Liver (tissue), 9 donors: Measurements from ENCODE around the gene MFN1. TPM values are rescaled to one million over a fixed set of nuclear protein-coding genes. Genes with fewer than 3 reads are reported as not detected.

ENCODE experiments used
- DNase-seq: peaks from one replicate; pipeline ENCODE4 v3.0.0-alpha.2; 2017; ENCODE audit warnings: low spot score
- H3K27ac ChIP-seq, 2 donors: one replicate each; pipeline ENCODE4 v1.7.0; 2013; ENCODE audit warnings: inconsistent platforms in 2 of 2, low read length in 2 of 2, control low read depth in 1 of 2, low read depth in 1 of 2, mild to moderate bottlenecking in 1 of 2
- H3K27me3 ChIP-seq, 4 donors: one replicate each; pipeline versions ENCODE4 v1.6.1 to v1.7.0; 2013; ENCODE audit warnings: low read length in 3 of 4, inconsistent platforms in 1 of 4, mild to moderate bottlenecking in 1 of 4, moderate library complexity in 1 of 4; ENCODE audit not compliant: control insufficient read depth in 4 of 4, insufficient read depth in 4 of 4
- H3K36me3 ChIP-seq, 4 donors: one replicate each; pipeline versions ENCODE4 v1.6.1 to v1.7.0; 2013; ENCODE audit warnings: low read length in 3 of 4, mild to moderate bottlenecking in 3 of 4, low read depth in 1 of 4, moderate library complexity in 1 of 4; ENCODE audit not compliant: control insufficient read depth in 4 of 4, insufficient read depth in 3 of 4
- H3K4me1 ChIP-seq, 4 donors: one replicate each; pipeline versions ENCODE4 v1.6.1 to v1.7.0; 2013; ENCODE audit warnings: low read length in 3 of 4, mild to moderate bottlenecking in 3 of 4, moderate library complexity in 1 of 4; ENCODE audit not compliant: control insufficient read depth in 4 of 4, insufficient read depth in 4 of 4
- H3K4me3 ChIP-seq, 3 donors: one replicate each; pipeline versions ENCODE4 v1.6.1 to v1.7.0; 2013; ENCODE audit warnings: low read length in 3 of 3, control low read depth in 1 of 3, low read depth in 1 of 3, mild to moderate bottlenecking in 1 of 3
- H3K9ac ChIP-seq, 2 donors: one replicate each; pipeline ENCODE4 v1.7.0; 2013; ENCODE audit warnings: low read length in 2 of 2, mild to moderate bottlenecking in 2 of 2, moderate library complexity in 2 of 2, control low read depth in 1 of 2, low read depth in 1 of 2
- H3K9me3 ChIP-seq, 4 donors: one replicate each; pipeline versions ENCODE4 v1.6.1 to v1.7.0; 2013; ENCODE audit warnings: low read length in 3 of 4; ENCODE audit not compliant: control insufficient read depth in 4 of 4
- EGR1 ChIP-seq, 2 donors: IDR thresholded peaks; 2 replicates each; pipeline ENCODE4 v1.6.1; 2016 to 2018; ENCODE audit warnings: antibody characterized with exemption in 2 of 2, low read depth in 2 of 2
- FOXA1 ChIP-seq: IDR thresholded peaks from 2 replicates; pipeline ENCODE4 v1.6.1; 2016; ENCODE audit warnings: antibody characterized with exemption
- FOXA2 ChIP-seq: IDR thresholded peaks from 2 replicates; pipeline ENCODE4 v1.6.1; 2016; ENCODE audit warnings: antibody characterized with exemption
- GABPA ChIP-seq, 2 donors: IDR thresholded peaks in 1 of 2; conservative IDR thresholded peaks in 1 of 2; 2 replicates each; pipeline ENCODE4 v1.6.1; 2016; ENCODE audit warnings: antibody characterized with exemption in 2 of 2, mild to moderate bottlenecking in 1 of 2, moderate library complexity in 1 of 2
- HNF4A ChIP-seq, 2 donors: conservative IDR thresholded peaks; 2 replicates each; pipeline ENCODE4 v1.6.1; 2016; ENCODE audit warnings: antibody characterized with exemption in 2 of 2, mild to moderate bottlenecking in 2 of 2
- HNF4G ChIP-seq: IDR thresholded peaks from 2 replicates; pipeline ENCODE4 v1.6.1; 2016; ENCODE audit warnings: antibody characterized with exemption
- JUND ChIP-seq, 2 donors: IDR thresholded peaks; 2 replicates each; pipeline ENCODE4 v1.6.1; 2016; ENCODE audit warnings: antibody characterized with exemption in 2 of 2
- NR2F2 ChIP-seq: IDR thresholded peaks from 2 replicates; pipeline ENCODE4 v1.6.1; 2016; ENCODE audit warnings: antibody characterized with exemption
- RXRA ChIP-seq, 2 donors: IDR thresholded peaks; 2 replicates each; pipeline ENCODE4 v1.6.1; 2017 to 2018; ENCODE audit warnings: antibody characterized with exemption in 2 of 2, mild to moderate bottlenecking in 1 of 2
- SP1 ChIP-seq: IDR thresholded peaks from 2 replicates; pipeline ENCODE4 v1.6.1; 2018; ENCODE audit warnings: antibody characterized with exemption, mild to moderate bottlenecking
- TAF1 ChIP-seq: conservative IDR thresholded peaks from 2 replicates; pipeline ENCODE4 v1.6.1; 2016; ENCODE audit warnings: antibody characterized with exemption, mild to moderate bottlenecking
- YY1 ChIP-seq: IDR thresholded peaks from 2 replicates; pipeline ENCODE4 v1.6.1; 2016; ENCODE audit warnings: antibody characterized with exemption, mild to moderate bottlenecking
- WGBS: extraction: QIAGEN DNeasy Blood & Tissue Kit; methylation state at CpG from one replicate; pipeline ENCODE4 v1.1.7; 2013; 5-methylcytosine and 5-hydroxymethylcytosine counted together
- polyA plus RNA-seq, 2 donors: library from polyadenylated mRNA; stranded (reverse) in 1 of 2; unstranded in 1 of 2; fragments of 200-250 nt in 1 of 2; fragments of >200 nt in 1 of 2; fragmentation: Nextera tagmentation in 1 of 2; extraction: Ambion mirVana in 1 of 2; gene quantifications; one replicate each; pipeline versions ENCODE4 v1.2.1 to v1.2.3, GENCODE V29; 2013 to 2015
- total RNA-seq, 2 donors: library from RNA; depleted of rRNA; stranded (reverse); fragments of >200 nt; gene quantifications; one replicate each; pipeline ENCODE4 v1.2.3, GENCODE V29; 2014
- TF ChIP-seq, protein P1 (sequence below): IDR thresholded peaks from 2 replicates; pipeline ENCODE4 v1.6.1; 2016; ENCODE audit warnings: antibody characterized with exemption
- TF ChIP-seq, protein P2 (sequence below): IDR thresholded peaks from 2 replicates; pipeline ENCODE4 v1.6.1; 2016; ENCODE audit warnings: antibody characterized with exemption, mild to moderate bottlenecking
- TF ChIP-seq, protein P3 (sequence below): fragments of 150-350 bp; IDR thresholded peaks from 2 replicates; pipeline ENCODE4 v1.5.1; 2017; ENCODE audit warnings: improper control_type of control experiment, low read depth, low read length; ENCODE audit not compliant: missing input control
- TF ChIP-seq, protein P4 (sequence below): IDR thresholded peaks from 2 replicates; pipeline ENCODE4 v1.6.1; 2016; ENCODE audit warnings: antibody characterized with exemption
- donor health status: healthy.
- donor health status: healthy.
- donor health status: healthy.
- donor health status: healthy.
- donor health status: healthy.

Gene MFN1
- total and polyA plus RNA-seq, 4 donors: 6.4 to 31.9 (median 12.7) TPM

DNA sequence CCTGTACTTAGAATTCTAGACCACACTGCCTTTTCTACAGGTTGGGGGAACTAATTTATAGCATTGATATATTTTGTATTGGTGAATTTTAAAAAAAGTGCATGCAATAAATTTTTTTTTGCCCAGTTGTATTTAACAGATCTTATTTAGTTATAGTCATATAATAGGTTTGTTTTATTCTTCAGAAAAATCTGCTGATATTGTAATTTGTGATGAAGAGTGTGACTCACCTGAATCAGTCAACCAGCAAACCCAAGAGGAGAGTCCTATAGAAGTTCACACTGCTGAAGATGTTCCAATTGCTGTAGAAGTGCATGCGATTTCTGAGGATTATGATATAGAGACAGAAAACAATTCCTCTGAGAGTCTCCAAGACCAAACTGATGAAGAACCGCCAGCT lies 14.4 kb upstream of the MFN1 start:
- Histone ChIP-seq H3K36me3 (peaks cover 10 to 63% (median 46%) of the 10 kb centered on the region in 4 donors), H3K9ac (no peak overlapping the region), H3K27ac (no peak overlapping the region), H3K27me3 (no peaks in the 10 kb centered on the region), H3K4me3 (no peak overlapping the region), H3K4me1 (no peaks in the 10 kb centered on the region), H3K9me3 (no peaks in the 10 kb centered on the region)
- WGBS: 98% methylated on average over 2 of the region's 2 CpGs
- TF ChIP-seq TAF1 (no peak), FOXA2 (no peak), NR2F2 (no peak), HNF4G (no peak), EGR1 (IDR thresholded peaks at IDR 0.05; ENCODE audit: low read depth in 2 of 2) (no peak), HNF4A (conservative IDR thresholded peaks at IDR 0.05) (no peak), RXRA (IDR thresholded peaks at IDR 0.05) (no peak), FOXA1 (no peak)
- TF ChIP-seq, protein P1, sequence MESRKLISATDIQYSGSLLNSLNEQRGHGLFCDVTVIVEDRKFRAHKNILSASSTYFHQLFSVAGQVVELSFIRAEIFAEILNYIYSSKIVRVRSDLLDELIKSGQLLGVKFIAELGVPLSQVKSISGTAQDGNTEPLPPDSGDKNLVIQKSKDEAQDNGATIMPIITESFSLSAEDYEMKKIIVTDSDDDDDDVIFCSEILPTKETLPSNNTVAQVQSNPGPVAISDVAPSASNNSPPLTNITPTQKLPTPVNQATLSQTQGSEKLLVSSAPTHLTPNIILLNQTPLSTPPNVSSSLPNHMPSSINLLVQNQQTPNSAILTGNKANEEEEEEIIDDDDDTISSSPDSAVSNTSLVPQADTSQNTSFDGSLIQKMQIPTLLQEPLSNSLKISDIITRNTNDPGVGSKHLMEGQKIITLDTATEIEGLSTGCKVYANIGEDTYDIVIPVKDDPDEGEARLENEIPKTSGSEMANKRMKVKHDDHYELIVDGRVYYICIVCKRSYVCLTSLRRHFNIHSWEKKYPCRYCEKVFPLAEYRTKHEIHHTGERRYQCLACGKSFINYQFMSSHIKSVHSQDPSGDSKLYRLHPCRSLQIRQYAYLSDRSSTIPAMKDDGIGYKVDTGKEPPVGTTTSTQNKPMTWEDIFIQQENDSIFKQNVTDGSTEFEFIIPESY: no peak
- DNase-seq: no peak

DNA sequence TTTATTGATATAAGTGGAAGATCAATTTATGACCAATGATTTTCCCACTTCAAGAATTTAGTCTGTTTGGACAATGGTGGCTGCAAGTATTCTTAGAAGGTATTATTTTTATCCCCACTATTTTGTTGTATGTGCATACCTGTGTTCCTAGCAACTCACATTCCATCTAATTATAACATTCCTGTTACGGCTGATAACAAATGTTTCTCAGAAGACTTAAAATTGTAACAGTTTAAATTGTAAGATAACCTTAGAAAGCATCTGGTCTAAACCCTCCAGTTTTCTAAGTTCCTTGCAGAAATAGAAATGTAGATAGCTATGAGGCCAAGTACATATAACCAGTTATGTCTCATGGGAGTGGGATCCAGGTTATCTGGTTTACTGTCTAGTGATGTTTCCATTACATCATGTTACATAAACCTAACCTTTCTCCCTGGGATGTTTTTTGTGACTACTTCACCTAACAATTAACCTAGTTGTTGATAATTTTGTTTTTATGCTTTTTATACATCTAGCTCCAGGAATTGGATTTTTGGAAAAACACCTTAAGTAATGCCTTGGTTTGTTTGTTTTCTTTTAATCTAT lies 11.1 kb upstream of the MFN1 start:
- H3K27me3 ChIP-seq: no peaks in the 10 kb centered on the region
- H3K36me3 ChIP-seq: peaks cover 6 to 42% (median 27%) of the 10 kb centered on the region in 4 donors
- no peak overlapping the region for H3K4me3 ChIP-seq
- no peak overlapping the region for H3K9ac ChIP-seq
- no peaks in the 10 kb centered on the region for H3K9me3 ChIP-seq
- no peak for DNase-seq
- TF ChIP-seq, protein P2, sequence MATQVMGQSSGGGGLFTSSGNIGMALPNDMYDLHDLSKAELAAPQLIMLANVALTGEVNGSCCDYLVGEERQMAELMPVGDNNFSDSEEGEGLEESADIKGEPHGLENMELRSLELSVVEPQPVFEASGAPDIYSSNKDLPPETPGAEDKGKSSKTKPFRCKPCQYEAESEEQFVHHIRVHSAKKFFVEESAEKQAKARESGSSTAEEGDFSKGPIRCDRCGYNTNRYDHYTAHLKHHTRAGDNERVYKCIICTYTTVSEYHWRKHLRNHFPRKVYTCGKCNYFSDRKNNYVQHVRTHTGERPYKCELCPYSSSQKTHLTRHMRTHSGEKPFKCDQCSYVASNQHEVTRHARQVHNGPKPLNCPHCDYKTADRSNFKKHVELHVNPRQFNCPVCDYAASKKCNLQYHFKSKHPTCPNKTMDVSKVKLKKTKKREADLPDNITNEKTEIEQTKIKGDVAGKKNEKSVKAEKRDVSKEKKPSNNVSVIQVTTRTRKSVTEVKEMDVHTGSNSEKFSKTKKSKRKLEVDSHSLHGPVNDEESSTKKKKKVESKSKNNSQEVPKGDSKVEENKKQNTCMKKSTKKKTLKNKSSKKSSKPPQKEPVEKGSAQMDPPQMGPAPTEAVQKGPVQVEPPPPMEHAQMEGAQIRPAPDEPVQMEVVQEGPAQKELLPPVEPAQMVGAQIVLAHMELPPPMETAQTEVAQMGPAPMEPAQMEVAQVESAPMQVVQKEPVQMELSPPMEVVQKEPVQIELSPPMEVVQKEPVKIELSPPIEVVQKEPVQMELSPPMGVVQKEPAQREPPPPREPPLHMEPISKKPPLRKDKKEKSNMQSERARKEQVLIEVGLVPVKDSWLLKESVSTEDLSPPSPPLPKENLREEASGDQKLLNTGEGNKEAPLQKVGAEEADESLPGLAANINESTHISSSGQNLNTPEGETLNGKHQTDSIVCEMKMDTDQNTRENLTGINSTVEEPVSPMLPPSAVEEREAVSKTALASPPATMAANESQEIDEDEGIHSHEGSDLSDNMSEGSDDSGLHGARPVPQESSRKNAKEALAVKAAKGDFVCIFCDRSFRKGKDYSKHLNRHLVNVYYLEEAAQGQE: no peak
- TF ChIP-seq, protein P3, sequence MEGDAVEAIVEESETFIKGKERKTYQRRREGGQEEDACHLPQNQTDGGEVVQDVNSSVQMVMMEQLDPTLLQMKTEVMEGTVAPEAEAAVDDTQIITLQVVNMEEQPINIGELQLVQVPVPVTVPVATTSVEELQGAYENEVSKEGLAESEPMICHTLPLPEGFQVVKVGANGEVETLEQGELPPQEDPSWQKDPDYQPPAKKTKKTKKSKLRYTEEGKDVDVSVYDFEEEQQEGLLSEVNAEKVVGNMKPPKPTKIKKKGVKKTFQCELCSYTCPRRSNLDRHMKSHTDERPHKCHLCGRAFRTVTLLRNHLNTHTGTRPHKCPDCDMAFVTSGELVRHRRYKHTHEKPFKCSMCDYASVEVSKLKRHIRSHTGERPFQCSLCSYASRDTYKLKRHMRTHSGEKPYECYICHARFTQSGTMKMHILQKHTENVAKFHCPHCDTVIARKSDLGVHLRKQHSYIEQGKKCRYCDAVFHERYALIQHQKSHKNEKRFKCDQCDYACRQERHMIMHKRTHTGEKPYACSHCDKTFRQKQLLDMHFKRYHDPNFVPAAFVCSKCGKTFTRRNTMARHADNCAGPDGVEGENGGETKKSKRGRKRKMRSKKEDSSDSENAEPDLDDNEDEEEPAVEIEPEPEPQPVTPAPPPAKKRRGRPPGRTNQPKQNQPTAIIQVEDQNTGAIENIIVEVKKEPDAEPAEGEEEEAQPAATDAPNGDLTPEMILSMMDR: no peak
- TF ChIP-seq FOXA2 (no peak), SP1 (no peak), YY1 (no peak), TAF1 (no peak), FOXA1 (no peak), JUND (IDR thresholded peaks at IDR 0.05) (no peak), HNF4A (conservative IDR thresholded peaks at IDR 0.05) (no peak), HNF4G (no peak), EGR1 (IDR thresholded peaks at IDR 0.05; ENCODE audit: low read depth in 2 of 2) (no peak), GABPA (IDR thresholded peaks at IDR 0.05 in 1 of 2, conservative IDR thresholded peaks at IDR 0.05 in 1 of 2) (no peak)
- TF ChIP-seq, protein P4, sequence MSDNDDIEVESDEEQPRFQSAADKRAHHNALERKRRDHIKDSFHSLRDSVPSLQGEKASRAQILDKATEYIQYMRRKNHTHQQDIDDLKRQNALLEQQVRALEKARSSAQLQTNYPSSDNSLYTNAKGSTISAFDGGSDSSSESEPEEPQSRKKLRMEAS: no peak
- no peak overlapping the region for H3K27ac ChIP-seq
- no peaks in the 10 kb centered on the region for H3K4me1 ChIP-seq
- 52% methylated on average over 1 of the region's 1 CpG for WGBS
